Kidney capillary endothelial cell (primary cell): ENCODE results near the gene ROR1.

Experiments
- DNase-seq: peaks from one replicate; pipeline ENCODE4 v3.0.0-alpha.2; 2018; ENCODE audit warnings: low spot score

ROR1 gene

DNA sequence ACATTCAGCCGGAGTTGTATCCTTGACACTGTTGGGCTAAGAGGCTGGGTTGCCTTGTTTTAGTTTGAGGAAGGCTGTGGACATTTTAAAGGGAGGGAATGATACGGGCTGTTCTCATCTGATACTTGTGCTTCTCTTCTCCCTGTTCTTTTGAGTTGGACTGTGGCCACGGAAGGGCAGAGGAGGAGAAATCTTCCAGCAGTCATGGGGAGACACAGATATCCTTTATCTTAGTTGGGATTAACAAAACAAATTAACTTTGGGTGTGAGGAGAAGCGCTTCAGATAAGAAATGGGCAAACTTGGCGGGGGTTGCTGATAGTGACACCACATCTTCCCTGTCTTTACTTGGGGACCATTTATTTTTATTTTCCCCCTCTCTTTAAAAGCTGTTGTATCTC lies 138.8 kb downstream of the ROR1 start:
- DNase-seq = no peak

DNA sequence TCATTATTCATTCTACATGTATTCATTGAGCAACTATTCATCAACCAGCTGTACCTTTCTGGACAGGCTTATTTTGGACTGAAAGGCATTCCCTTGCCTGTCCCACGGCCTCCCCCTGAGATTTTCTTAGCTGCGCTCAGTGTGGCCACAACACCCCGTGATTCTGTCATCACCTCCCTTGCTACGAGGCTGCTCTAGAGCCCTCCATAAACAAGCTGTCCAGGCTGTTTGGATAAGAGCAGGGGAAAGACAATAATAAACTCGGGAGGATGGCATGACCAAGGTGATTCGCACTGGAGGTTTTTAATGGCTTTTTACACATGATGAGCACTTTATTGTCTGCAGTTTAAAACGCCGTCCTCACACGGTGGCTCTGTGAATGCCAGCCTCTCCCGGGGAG lies 139.7 kb downstream of the ROR1 start:
- no peak for DNase-seq

DNA sequence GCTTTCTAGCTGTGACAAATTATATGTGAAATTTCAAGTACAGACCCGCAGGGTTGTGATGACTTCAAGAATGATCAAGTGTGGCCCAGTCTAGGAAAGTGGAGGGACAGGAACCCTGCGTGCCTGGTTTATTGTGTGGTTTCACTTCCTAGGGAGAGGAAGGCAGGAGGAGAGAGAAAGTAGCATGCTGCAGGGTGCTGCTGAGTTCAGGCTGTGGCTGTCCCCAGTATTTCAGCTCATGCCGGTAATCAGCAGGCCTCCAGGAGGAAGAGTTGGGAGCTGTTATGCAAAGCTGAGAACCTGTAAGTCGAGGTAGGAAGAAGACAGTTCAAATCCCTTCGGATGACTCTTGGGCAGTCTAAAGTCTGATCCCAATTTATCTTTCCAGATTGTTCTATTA lies 140.4 kb downstream of the ROR1 start:
- DNase-seq = no peak

DNA sequence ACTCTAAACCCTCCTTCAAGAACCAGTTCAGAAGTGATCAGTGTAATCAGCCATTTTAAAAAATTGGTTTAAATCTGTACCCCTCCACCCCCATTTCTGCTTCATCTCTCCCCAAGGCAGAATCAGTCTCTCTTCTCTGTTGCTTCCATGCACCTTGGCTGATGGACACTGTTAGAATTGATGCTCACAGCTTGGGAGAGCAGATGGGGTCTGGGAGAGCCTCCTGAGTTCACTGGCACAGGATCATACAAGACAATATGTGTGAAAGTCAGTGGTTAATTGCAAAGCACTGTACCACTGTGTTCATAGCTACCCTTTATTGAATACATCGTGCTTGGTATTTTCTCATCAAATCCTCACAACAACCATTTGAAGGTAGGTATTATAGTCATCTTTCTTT lies 140.9 kb downstream of the ROR1 start:
- DNase-seq = no peak

DNA sequence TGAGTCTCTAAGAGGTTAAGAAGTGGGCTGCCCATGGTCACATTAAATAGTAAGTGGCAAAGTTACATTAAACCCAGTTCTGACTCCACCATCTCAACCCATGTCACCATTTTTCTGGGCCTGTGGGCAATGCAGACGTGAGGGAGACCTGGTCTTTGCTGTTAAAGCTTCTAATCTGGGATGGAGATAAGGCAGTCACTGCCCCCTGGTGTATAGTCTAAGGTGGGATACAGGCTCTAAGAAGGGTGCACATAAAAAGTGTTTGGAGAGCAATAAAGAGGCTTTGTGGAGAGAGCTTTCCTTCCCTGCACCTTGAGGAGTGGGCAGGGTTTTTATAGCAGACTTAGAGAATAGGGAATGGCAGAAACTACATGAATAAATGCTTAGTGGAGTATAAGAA lies 141.3 kb downstream of the ROR1 start:
- DNase-seq = no peak

DNA sequence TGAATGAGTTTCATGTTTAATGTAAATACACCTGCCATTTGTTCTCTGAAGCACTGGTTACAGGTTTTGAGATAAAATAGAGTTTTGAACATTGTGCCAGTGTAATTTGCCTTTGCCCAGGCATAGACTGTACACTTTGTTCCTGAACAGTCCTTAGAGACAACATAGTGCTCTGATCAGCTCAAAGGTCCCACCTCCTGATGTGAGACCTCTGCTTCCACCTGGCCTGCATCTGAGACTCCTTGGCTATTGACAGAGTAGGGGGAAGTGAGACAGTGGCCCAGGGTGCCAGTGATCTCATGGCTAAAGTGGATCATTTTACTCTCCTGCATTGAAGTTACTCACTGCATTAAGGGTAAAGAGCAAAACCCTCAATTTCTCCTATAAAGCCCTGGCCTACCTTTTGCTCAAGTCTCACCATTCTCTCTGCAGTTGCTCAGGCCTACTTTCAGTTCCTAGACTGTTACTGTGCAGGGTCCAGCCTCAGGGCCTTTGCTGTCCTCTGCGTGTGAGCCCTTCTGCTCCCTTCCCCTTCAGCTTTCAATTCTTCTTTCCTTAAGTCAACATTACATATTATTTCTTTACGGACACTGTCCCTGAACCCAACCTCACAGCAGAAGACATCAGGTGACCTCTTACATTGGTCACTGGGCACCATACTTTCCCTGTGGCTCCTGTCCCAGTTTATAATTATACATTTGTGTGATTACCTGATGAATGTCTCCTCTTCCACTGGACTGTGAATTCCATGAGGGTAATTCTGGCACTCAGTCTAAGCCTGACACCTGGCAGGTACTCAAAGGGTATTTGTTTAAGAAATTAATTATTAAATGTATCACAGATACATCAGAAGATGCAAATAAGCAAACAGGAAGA lies 142.9 kb downstream of the ROR1 start:
- no peak for DNase-seq

DNA sequence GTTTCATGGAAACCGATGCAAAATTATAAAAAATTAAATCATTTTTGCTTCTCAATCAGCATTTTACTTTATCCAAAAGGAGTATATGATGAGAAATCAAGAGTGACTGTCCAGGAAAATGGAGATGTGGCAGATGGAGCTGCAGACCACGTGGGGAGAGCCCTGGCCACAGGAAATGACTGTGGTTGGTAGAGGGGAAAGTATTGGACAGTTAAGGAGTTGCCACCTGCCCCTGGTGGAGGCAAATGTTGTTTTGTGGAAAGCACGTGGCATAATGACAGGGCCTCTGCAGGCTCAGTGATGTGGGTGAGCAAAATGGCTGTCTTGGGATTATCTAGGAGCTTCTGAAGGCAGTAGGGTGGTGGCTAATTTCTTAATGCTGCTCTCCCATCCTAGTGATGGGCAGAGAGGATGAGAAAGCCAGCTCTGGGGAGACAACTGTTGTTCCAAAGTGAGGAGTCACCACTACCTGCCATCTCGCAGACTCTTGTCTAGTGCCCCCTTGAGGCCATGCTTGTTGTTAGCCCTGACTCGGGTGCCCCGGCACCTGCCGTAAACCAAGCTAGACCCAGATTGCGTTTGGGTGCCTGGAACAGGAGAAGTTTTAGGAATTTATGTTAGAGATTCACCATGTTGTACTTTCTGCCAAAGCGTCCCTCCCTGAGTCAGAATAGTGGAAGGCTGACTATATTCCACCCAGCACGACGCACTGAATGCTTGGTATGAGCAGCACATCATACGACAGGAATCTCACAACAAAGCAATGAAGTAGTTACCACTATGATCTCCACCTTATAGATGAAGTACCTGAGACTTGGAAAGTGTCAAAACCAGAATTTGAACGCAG lies 144.0 kb downstream of the ROR1 start:
- no peak for DNase-seq

DNA sequence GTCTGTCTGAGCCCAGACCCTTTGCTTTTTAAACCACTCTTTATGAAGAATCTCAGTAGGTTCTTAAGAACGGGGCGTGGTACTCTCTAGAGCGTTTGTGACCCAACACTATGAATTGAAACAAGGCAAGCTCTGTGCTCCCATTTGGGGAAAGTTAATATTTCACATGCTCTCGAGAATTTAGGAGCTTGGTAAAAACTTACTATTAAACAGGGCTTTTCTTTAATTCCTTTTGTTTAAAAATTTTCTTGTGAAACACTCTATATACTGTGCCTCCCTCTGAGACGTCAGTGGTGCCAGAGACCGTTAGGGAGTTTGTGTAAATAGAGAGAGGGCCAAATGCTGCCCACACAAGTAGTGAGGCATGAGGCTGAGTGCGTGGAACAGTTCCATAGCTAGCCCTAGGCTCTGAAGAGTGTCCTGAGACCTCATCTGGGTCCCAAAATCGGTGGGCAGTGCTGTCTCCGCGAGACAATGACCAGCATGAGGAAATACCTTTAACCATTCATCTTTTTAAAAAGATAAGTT lies 144.7 kb downstream of the ROR1 start:
- DNase-seq = no peak

DNA sequence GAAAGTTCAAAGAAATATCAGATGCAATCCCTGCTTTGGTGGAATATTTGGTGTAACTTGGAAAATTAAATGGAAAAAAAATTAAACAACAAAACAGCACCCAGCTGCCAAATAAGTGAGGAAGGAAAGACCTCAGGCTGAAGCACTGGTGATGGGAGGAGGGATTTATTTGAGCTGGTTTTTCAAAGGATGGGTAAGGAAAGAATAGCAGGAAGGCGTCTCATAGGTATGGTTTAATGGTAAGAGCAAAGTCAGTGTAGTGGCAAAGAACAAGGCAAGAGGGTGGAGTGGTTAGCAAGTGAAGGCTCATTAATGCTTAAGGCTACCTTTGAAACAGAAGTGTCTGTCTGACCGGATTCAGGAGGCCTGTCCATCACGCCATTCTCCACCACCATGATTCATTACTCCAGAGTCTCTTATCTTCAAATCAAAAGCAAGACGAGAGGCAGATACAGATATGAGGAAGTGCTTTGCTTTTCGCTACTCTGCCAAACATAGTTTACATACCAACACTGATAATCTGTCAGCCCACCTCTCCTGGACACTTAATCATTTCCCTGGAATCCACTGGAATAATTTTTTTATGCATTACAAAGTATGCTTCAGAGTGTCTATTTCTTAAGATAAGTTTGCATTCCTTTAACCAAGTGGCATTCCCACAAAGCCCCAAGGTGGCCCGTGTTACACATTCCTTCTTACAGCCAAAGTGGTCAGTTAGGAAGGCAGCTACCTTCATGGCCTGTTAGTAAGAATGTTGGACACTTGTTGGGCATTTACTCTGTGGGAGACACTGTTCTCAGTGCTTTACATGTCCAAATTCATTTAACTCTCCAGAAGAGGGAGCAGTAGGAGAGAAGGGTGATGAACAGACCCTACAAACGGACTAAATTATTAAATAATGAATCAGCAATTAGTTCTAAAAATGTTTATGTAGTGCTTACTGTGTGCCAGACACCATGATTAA lies 146.6 kb downstream of the ROR1 start:
- no peak for DNase-seq

DNA sequence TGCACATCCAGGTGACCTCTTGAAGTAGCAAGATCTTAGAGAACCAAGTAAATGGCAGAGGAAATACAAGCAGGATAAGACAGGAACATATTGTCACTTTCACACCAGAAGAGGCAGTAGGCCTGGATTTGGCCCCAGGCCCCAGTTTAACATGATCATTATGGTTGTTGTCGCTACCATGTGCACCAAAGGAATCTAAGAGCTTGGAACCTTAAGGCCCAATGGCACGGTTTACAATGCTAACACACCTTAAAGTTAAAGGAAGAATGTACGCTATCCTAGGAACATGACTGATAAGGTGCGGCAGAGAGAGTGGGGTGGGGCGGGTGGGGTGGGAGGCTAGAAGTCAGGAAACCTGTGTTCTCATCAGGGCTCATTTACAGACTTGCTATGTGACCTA lies 147.5 kb downstream of the ROR1 start:
- DNase-seq = no peak

DNA sequence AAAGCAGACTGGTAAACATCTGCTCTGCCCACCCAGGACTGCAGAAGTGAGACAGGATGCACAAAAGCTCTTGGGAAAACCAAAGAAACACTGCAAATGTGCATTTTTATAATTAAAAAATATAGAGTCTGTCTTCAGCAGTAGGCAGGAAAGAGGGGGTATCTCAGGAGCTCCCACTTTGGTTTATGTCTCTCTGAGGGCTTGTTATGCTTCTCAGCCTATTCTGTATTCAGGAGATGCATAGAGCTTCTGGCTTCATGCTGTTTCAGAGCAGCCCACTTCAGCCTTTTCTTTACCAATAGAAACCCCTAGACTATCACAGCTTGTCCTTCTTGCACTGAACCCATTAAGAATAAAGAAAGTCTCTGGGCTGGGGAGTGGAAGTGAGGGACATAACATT lies 148.0 kb downstream of the ROR1 start:
- DNase-seq = no peak

DNA sequence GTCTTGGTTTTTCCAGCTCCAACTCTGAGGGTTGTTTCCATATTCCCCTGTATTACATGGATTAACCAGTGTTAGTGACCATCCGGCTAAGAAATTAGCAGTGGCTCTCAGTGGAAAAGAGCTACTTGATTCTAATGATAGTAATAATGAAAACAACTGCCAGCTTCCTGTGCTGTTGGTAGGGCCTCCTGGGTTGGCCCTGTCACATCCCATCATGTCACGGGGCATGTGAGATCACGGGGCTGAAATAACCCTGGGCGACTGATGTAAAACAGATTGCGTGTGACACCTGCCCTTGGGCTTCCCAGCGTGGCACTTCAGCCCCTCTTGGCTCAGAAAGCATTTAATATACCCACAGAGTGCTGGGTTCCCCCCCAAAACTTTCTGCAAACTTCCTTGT lies 149.0 kb downstream of the ROR1 start:
- DNase-seq = no peak

DNA sequence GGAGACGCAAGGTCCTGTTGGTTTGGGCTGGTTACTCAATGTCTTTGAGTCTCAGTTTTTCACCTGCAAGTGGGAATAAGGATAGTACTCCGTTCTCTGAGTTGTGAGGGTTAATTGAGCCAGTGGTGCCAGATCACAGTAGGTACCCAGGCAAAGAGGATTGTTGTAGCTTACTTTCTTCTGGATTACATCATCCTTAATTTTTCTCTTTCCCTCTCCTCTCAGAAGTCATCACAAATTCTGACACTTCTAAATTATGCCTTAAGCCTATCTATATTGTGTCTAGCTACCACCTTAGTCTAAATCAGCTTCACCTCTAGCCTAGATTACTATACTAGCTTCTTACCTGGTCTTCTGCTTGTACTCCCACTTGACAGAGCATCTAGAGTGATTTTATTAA lies 149.5 kb downstream of the ROR1 start:
- DNase-seq = no peak

DNA sequence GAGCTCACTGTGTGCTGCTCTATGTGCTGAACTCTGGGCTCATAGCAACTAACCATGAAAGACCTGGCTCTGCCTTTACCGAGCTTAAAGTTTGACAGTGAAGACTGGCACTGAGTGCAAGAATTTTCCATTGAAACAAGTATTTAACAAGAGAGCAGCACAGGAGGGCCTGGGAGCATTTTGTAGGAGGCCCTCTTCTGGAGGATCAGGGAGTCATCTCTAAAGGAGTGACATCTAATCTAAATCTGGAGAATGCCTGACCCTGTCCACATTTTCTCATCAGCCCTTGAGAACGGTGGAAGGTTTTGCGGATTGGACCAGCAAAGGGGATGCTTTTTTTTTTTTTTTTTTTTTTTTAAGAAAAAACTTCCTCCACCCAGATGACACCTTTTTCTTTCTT lies 150.8 kb downstream of the ROR1 start:
- no peak for DNase-seq

DNA sequence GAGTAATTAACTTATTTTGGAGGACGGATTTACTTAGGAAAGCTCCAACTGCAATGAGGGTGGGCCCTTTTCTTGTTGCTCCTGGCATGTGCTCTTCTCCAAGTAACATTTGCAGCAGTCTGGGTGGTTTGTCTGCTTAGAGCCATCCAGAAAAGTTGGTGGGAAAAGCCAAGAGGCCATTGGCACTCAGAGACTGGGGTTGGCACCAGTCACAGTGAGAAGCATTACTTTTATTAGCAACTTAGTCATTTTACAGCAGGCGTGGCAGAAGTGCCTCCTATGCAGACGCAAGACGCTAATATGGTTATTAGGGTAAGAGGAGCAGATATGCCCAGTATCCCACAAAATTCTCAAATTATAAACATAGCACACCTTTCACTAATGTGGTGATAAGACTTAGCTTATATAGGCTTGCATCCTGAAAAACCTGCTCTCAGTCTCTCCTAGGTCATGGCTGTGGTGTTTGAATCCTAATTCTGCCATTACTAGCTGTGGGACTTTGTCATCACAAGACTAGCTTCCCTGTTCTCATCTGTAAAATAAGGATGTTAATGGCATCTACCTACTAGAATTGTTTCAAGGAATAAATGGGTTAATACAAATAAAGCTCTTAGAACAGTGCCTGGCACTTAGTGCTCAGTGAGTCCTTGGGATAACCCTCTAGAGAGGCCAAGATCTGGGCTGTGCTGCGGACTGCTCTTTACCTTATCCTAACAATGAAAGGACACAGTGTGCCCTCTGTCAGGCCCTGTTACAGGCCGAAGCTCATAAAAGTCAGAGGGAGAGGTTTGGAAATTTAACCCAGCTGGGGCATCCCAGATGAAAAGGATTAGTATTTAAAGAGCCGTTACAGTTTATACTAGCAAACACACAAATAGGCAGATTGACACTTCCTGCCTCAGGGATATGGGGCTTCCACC lies 154.6 kb downstream of the ROR1 start:
- no peak for DNase-seq

DNA sequence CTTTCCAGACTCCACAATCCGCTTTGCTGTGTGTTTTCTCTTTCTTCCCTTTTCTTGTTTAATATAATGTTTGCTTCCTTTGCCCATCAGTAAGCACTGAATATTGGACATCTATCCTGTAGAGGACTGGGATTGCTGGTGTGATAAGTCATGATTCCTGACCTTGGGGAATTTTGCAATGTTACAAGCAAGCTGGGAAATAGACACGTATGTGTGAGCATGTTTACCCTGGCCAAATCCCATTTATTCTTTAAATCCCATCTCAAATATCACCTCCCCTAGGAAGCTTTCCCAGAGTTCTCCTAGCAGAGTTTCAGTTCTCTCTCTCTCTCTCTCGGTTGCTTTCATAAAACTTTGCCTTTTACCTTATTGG lies 155.3 kb downstream of the ROR1 start:
- no peak for DNase-seq

DNA sequence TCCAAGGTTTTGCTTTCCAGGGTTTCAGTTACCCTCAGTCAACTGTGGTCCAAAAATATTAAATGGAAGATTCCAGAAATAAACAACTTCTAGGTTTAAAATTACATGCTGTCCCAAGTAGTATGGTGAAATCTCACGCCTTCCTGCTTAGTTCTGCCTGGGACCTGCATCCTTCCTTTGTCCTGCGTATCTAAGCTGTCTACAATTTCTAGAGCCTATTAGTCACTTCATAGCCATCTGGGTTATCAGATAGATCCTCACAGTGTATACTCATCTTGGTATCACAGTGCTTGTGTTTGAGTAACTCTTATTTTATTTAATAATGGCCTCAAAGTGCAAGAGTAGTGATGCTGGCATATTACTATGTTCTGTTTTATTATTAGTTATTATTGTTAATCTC lies 157.7 kb downstream of the ROR1 start:
- DNase-seq = no peak

DNA sequence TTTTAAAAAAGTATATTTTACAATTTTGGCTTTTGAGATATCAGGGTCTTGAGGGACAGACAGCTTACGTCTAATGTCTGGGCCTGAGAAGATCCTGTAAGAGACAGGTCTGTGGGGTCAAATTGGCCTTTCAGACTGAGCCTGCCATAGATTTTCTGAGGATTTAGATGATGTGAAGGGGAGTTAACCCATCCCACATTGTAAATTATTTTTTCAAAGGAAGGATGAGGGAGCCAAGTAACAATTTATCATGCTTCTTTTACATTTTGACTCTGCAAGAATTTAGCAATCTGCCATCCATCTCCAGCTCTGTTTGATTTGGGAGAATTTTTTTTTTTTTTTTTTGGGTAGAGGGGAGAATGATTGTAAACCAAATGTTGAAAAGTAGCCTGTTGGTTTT lies 160.9 kb downstream of the ROR1 start:
- no peak for DNase-seq

DNA sequence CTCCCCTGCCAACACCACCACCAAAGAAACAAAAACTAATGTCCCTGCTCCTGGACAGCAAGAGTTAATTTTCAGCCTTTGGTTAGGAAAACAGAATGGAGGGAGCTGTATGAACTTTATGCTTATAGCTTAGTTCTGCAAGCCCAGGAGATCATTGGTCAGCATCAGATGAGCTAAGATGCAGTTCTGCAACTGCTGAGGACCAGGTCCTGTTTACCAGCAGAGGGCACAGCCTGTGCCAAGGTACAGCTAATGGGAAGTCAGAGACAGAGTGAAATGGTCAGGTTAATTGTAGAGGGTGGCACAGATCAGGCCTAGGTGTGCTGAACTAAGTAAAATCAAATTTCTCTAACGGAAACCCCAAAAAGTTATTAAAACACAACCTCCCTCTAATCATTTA lies 161.3 kb downstream of the ROR1 start:
- no peak for DNase-seq

DNA sequence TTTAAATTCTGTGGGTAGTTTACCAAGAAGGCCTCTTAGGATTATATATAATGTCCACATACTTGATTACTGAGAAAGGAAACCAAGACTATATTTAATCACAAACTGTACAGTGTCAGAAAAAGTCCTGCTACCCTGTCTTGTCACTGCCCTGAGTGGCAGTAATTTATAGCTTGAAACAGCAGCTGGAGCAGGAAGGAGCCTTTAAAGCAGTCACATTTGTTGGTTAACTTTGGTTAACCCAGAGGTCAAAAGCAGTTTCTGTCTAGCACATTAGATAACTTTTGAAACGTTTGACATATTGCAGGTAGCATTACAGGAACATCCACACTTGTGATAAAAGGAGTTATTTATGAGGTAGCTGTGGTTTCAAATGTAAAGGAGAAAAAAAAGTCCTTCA lies 161.7 kb downstream of the ROR1 start:
- no peak for DNase-seq

DNA sequence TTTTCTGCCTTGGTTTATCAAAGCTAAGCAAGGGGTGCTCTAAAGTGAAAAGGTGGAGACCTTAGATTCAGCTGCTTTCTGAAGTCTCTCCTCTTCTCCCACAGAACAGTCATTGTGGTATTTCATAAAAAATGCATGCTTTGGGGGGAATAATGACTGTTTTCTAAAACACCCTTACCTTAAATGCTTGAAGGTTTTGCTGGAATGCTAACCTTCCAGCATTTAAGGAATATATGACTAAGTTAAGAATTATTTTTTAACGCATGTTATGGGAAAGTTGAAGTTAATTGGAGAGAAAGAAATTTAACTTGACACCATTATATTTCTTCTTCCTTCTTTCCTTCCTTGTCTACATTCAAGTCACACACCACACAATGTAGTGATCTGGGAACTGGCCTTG lies 162.5 kb downstream of the ROR1 start:
- DNase-seq = no peak
